Keratinocyte (primary cell): Measurements from ENCODE around the gene MFN2. TPM values are rescaled to one million over a fixed set of nuclear protein-coding genes. Genes with fewer than 3 reads are reported as not detected.

Source experiments
- DNase-seq: peaks from one replicate; pipeline ENCODE4 v3.0.0-alpha.2; 2011; ENCODE audit warnings: low read depth, missing footprints, low spot score
- FAIRE-seq: peaks from 2 replicates; lab custom pipeline; 2011; peaks lifted over from hg19 to GRCh38; lab: Jason Lieb, UNC
- H2AFZ ChIP-seq: 2 replicates; pipeline ENCODE4 v1.6.0; 2012; ENCODE audit warnings: low read length, control low read depth, inconsistent platforms; ENCODE audit not compliant: control insufficient read depth
- H3K27ac ChIP-seq: 2 replicates; pipeline ENCODE4 v1.5.1; 2011; ENCODE audit warnings: low read length; ENCODE audit not compliant: control insufficient read depth, insufficient read depth
- H3K27me3 ChIP-seq: 3 replicates; pipeline ENCODE4 v1.6.0; 2011; ENCODE audit warnings: low read length; ENCODE audit not compliant: control insufficient read depth, insufficient read depth; ENCODE audit errors: extremely low read depth
- H3K36me3 ChIP-seq, 2 experiments: 2 replicates in 1 of 2; 3 replicates in 1 of 2; pipeline ENCODE4 v1.5.1; 2011; ENCODE audit warnings: low read length in 2 of 2, mild to moderate bottlenecking in 1 of 2; ENCODE audit not compliant: control insufficient read depth in 2 of 2, insufficient read depth in 2 of 2; ENCODE audit errors: extremely low read depth in 1 of 2
- H3K4me1 ChIP-seq: 3 replicates; pipeline ENCODE4 v1.5.1; 2011; ENCODE audit warnings: low read length; ENCODE audit not compliant: control insufficient read depth, insufficient read depth; ENCODE audit errors: extremely low read depth
- H3K4me2 ChIP-seq: 3 replicates; pipeline ENCODE4 v1.6.0; 2011; ENCODE audit warnings: low read depth, low read length; ENCODE audit not compliant: control insufficient read depth, insufficient read depth; ENCODE audit errors: extremely low read depth
- H3K4me3 ChIP-seq, 3 experiments: fragments of 200-600 bp in 1 of 3; sonication (generic) in 1 of 3; 2 replicates in 2 of 3; 3 replicates in 1 of 3; pipeline ENCODE4 v1.5.1; 2011 to 2016; ENCODE audit warnings: low read length in 3 of 3, mild to moderate bottlenecking in 3 of 3, control low read depth in 2 of 3, inconsistent platforms in 1 of 3, low read depth in 1 of 3, mixed read lengths in 1 of 3, mixed run types in 1 of 3, moderate library complexity in 1 of 3; ENCODE audit not compliant: control insufficient read depth in 2 of 3, insufficient read depth in 2 of 3; ENCODE audit errors: extremely low read depth in 1 of 3
- H3K79me2 ChIP-seq: 2 replicates; pipeline ENCODE4 v1.6.0; 2012; ENCODE audit warnings: low read length; ENCODE audit not compliant: control insufficient read depth, insufficient read depth
- H3K9ac ChIP-seq: 3 replicates; pipeline ENCODE4 v1.6.0; 2011; ENCODE audit warnings: low read length; ENCODE audit not compliant: control insufficient read depth, insufficient read depth; ENCODE audit errors: extremely low read depth
- H3K9me1 ChIP-seq: 3 replicates; pipeline ENCODE4 v1.6.0; 2011; ENCODE audit warnings: low read length; ENCODE audit not compliant: control insufficient read depth, insufficient read depth; ENCODE audit errors: extremely low read depth
- H3K9me3 ChIP-seq: 2 replicates; pipeline ENCODE4 v1.5.1; 2012; ENCODE audit warnings: low read depth, low read length; ENCODE audit not compliant: control insufficient read depth
- H4K20me1 ChIP-seq: 3 replicates; pipeline ENCODE4 v1.6.0; 2011; ENCODE audit warnings: low read length; ENCODE audit not compliant: control insufficient read depth, insufficient read depth; ENCODE audit errors: extremely low read depth
- EZH2 ChIP-seq: IDR thresholded peaks from one replicate; pipeline ENCODE4 v1.6.1; 2012; ENCODE audit warnings: inconsistent platforms, mild to moderate bottlenecking, low read length, moderate library complexity
- dilution Hi-C: fragments of 300-500 bp; cut with MboI; formaldehyde crosslinking; loops from one replicate; pipeline ENCODE4 v1.7.0; 2020; ENCODE audit warnings: low sequenced_read_pairs; ENCODE audit not compliant: extremely low pct_ligation_motif_present
- polyA plus RNA-seq, 5 experiments: library from polyadenylated mRNA; depleted of rRNA in 3 of 5; stranded (reverse) in 3 of 5; stranded (forward) in 1 of 5; unstranded in 1 of 5; fragments of >200 nt; gene quantifications; 1 replicate in 1 of 5; 2 replicates in 3 of 5; 3 replicates in 1 of 5; pipeline versions ENCODE4 v1.2.1 to v1.2.3, GENCODE V29; 2011 to 2012; ENCODE audit warnings: missing spikeins in 2 of 5, low read depth in 1 of 5, low replicate concordance in 1 of 5
- TF ChIP-seq, protein P1 (sequence below), 3 experiments: IDR thresholded peaks in 1 of 3; conservative IDR thresholded peaks in 1 of 3; optimal IDR thresholded peaks in 1 of 3; 2 replicates in 2 of 3; 3 replicates in 1 of 3; pipeline versions ENCODE3 to v1.5.1; 2011; ENCODE audit warnings: low read length in 3 of 3, mild to moderate bottlenecking in 3 of 3, moderate library complexity in 2 of 3, control low read depth in 1 of 3, inconsistent platforms in 1 of 3; ENCODE audit not compliant: insufficient read depth in 2 of 3; ENCODE audit errors: extremely low read depth in 1 of 3

The MFN2 gene
- polyA plus RNA-seq, 1 donor (not counting 4 experiments of a cell fraction or from before 2014, with no cell fraction given), result 102 TPM

DNA sequence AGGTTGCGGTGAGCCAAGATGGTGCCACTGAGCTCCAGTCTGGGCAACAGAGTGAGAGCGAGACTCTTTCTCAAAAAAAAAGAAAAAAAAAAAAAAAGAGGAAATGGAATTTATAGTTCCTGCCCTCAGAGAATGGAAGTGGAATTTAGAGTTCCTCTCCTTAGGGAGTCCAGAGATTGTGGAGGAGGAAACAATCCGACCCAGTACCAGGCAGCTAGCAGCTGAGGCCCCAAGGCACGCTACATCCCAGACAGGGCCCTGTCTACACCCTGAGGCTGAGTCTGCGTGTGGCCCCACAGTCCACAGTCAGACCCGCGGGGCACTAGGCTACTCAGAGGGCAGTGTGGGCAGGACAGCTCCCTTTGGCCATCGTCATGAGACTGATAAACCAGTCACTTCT is 1.9 kb upstream of the MFN2 start:
- Histone ChIP-seq H3K4me1 (peaks cover 27% of the 10 kb centered on the region), H4K20me1 (peaks cover 8% of the 10 kb centered on the region)

DNA sequence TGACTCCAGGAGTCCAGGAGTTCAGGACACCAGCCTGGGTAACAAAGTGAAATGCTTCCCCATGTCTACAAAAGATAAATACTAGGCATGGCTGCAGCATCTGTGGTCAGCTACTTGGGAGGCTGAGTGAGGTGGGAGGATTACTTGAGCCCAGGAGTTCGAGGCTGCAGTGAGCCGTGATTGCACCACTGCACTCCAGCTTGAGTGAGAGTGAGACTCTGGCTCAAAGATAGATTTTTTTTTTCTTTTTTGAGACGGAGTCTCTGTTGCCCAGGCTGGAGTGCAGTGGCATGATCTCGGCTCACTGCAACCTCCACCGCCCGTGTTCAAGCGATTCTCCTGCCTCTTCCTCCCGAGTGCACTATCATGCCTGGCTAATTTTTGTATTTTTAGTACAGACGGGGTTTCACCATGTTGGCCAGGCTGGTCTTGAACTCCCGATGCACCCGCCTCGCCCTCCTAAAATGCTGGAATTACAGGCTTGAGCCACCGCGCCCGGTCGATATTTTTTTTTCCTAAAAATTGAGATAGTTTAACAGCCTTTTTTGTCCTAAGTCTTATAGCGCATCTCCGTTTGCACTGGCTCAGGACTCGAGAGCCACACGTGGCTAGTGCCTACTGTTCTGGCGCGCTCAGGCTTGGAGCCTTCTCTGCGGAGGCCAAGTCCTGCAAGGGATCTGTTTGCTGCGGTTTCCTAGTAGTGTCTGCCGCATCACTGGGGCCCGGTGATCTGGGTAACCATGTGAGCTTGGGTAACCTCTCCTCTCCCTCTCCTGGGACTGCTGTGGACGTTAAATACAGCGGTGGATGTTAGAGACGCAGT is 1.0 kb upstream of the MFN2 start:
- peak overlapping the region; percentile 91 for H3K27ac ChIP-seq
- no peaks in the 10 kb centered on the region for H3K27me3 ChIP-seq
- dilution Hi-C loops, result no loop called here
- H3K4me2 ChIP-seq, result peak overlapping the region; percentile 88
- peaks cover 37% of the 10 kb centered on the region for H3K4me1 ChIP-seq
- peak overlapping the region; percentile 83 to 92 (median 91) for H3K4me3 ChIP-seq
- peaks cover 19 to 25% of the 10 kb centered on the region in 2 experiments for H3K36me3 ChIP-seq
- no peak for TF ChIP-seq EZH2
- TF ChIP-seq, protein P1, sequence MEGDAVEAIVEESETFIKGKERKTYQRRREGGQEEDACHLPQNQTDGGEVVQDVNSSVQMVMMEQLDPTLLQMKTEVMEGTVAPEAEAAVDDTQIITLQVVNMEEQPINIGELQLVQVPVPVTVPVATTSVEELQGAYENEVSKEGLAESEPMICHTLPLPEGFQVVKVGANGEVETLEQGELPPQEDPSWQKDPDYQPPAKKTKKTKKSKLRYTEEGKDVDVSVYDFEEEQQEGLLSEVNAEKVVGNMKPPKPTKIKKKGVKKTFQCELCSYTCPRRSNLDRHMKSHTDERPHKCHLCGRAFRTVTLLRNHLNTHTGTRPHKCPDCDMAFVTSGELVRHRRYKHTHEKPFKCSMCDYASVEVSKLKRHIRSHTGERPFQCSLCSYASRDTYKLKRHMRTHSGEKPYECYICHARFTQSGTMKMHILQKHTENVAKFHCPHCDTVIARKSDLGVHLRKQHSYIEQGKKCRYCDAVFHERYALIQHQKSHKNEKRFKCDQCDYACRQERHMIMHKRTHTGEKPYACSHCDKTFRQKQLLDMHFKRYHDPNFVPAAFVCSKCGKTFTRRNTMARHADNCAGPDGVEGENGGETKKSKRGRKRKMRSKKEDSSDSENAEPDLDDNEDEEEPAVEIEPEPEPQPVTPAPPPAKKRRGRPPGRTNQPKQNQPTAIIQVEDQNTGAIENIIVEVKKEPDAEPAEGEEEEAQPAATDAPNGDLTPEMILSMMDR (optimal IDR thresholded peaks at IDR 0.05 in 1 of 3, IDR thresholded peaks at IDR 0.05 in 1 of 3, conservative IDR thresholded peaks at IDR 0.05 in 1 of 3; ENCODE audit: extremely low read depth in 1 of 3, insufficient read depth in 2 of 3, low read length in 3 of 3), result no peak
- H4K20me1 ChIP-seq, result peaks cover 17% of the 10 kb centered on the region
- peak overlapping the region; percentile 96 for H3K9ac ChIP-seq
- H3K9me1 ChIP-seq, result peaks cover 3% of the 10 kb centered on the region
- H3K9me3 ChIP-seq, result no peaks in the 10 kb centered on the region
- DNase-seq (no peak), FAIRE-seq (no peak)
- peak overlapping the region; percentile 83 for H2AFZ ChIP-seq
- peaks cover 30% of the 10 kb centered on the region for H3K79me2 ChIP-seq

More for the DNA sequence above, 1.9 kb upstream of the MFN2 start:
- no peak overlapping the region for H3K27ac ChIP-seq
- no peak overlapping the region for H3K9ac ChIP-seq
- peaks cover 3% of the 10 kb centered on the region for H3K9me1 ChIP-seq
- H3K36me3 ChIP-seq, result peaks cover 15 to 16% of the 10 kb centered on the region in 2 experiments
- peaks cover 20% of the 10 kb centered on the region for H3K79me2 ChIP-seq
- FAIRE-seq, result no peak
- no peak for TF ChIP-seq EZH2
- TF ChIP-seq, protein P1 (optimal IDR thresholded peaks at IDR 0.05 in 1 of 3, IDR thresholded peaks at IDR 0.05 in 1 of 3, conservative IDR thresholded peaks at IDR 0.05 in 1 of 3; ENCODE audit: extremely low read depth in 1 of 3, insufficient read depth in 2 of 3, low read length in 3 of 3), result no peak
- no peak overlapping the region for H3K4me2 ChIP-seq
- no peak overlapping the region for H3K4me3 ChIP-seq
- no peaks in the 10 kb centered on the region for H3K9me3 ChIP-seq
- H3K27me3 ChIP-seq, result no peaks in the 10 kb centered on the region
- DNase-seq, result no peak
- dilution Hi-C loops, result no loop called here
- H2AFZ ChIP-seq, result no peak overlapping the region
